CD4-positive, CD25-positive, alpha-beta regulatory T cell (primary cell): ENCODE measurements around the gene CSNK2B. TPM values are rescaled to one million over a fixed set of nuclear protein-coding genes. Genes with fewer than 3 reads are reported as not detected.

Experiments used
- ATAC-seq, 2 donors: fragments of 150-1000 bp; cut with Tn5 transposase; one replicate each; pipeline ENCODE4 v1.10.0; 2021; ENCODE audit warnings: low read depth in 2 of 2, moderate number of reproducible peaks in 2 of 2, moderate library complexity in 1 of 2
- DNase-seq, 3 donors: peaks; one replicate each; pipeline versions ENCODE4 v3.0.0 to v3.0.0-alpha.2; 2012 to 2022; ENCODE audit warnings: mixed read lengths in 1 of 3
- H3K27ac ChIP-seq: one replicate; pipeline ENCODE4 v1.7.0; 2013; ENCODE audit warnings: mild to moderate bottlenecking, low read length; ENCODE audit not compliant: insufficient read depth, poor library complexity, severe bottlenecking
- H3K27me3 ChIP-seq: one replicate; pipeline ENCODE4 v1.7.0; 2013; ENCODE audit warnings: low read length; ENCODE audit not compliant: control insufficient read depth, insufficient read depth
- H3K36me3 ChIP-seq: one replicate; pipeline ENCODE4 v1.7.0; 2013; ENCODE audit warnings: mild to moderate bottlenecking, low read length, moderate library complexity; ENCODE audit not compliant: control insufficient read depth, insufficient read depth
- H3K4me1 ChIP-seq: 2 replicates; pipeline ENCODE4 v1.7.0; 2013; ENCODE audit warnings: mild to moderate bottlenecking, low read length; ENCODE audit not compliant: insufficient read depth, control insufficient read depth, poor library complexity, severe bottlenecking
- H3K4me3 ChIP-seq: one replicate; pipeline ENCODE4 v1.7.0; 2013; ENCODE audit warnings: low read depth, mild to moderate bottlenecking, low read length, moderate library complexity
- H3K9me3 ChIP-seq, 2 experiments: 1 replicate in 1 of 2; 2 replicates in 1 of 2; pipeline ENCODE4 v1.7.0; 2013; ENCODE audit warnings: low read length in 2 of 2, mild to moderate bottlenecking in 1 of 2, moderate library complexity in 1 of 2; ENCODE audit not compliant: control insufficient read depth in 2 of 2
- H3K27ac Mint-ChIP-seq, 3 donors: one replicate each; pipeline ENCODE4 v1.8.0; 2020 to 2022; ENCODE audit warnings: mild to moderate bottlenecking in 3 of 3, mixed read lengths in 3 of 3, moderate library complexity in 2 of 3
- H3K27me3 Mint-ChIP-seq: one replicate; pipeline ENCODE4 v1.8.0; 2022; ENCODE audit warnings: mild to moderate bottlenecking, mixed read lengths
- H3K36me3 Mint-ChIP-seq: one replicate; pipeline ENCODE4 v1.8.0; 2020; ENCODE audit warnings: mixed read lengths
- H3K4me1 Mint-ChIP-seq, 4 donors: one replicate each; pipeline ENCODE4 v1.8.0; 2020 to 2022; ENCODE audit warnings: mixed read lengths in 4 of 4, mild to moderate bottlenecking in 1 of 4
- H3K4me3 Mint-ChIP-seq, 4 donors: one replicate each; pipeline ENCODE4 v1.8.0; 2020 to 2022; ENCODE audit warnings: mild to moderate bottlenecking in 4 of 4, mixed read lengths in 4 of 4, moderate library complexity in 3 of 4
- H3K9me3 Mint-ChIP-seq, 7 donors: one replicate each; pipeline ENCODE4 v1.8.0; 2020 to 2022; ENCODE audit warnings: mixed read lengths in 7 of 7, mild to moderate bottlenecking in 3 of 7, moderate library complexity in 2 of 7
- polyA plus RNA-seq, 4 donors: library from polyadenylated mRNA; unstranded; fragments of 300-500 nt; fragmentation: Illumina TruSeq; gene quantifications; one replicate each; pipeline ENCODE4 v1.2.3, GENCODE V29; 2021
- total RNA-seq: library from RNA; stranded (reverse); gene quantifications from one replicate; pipeline ENCODE4 v1.2.3, GENCODE V29; 2022

CSNK2B gene
- total and polyA plus RNA-seq, 5 donors from 2014 or later: 141 to 285 (median 240) TPM

DNA sequence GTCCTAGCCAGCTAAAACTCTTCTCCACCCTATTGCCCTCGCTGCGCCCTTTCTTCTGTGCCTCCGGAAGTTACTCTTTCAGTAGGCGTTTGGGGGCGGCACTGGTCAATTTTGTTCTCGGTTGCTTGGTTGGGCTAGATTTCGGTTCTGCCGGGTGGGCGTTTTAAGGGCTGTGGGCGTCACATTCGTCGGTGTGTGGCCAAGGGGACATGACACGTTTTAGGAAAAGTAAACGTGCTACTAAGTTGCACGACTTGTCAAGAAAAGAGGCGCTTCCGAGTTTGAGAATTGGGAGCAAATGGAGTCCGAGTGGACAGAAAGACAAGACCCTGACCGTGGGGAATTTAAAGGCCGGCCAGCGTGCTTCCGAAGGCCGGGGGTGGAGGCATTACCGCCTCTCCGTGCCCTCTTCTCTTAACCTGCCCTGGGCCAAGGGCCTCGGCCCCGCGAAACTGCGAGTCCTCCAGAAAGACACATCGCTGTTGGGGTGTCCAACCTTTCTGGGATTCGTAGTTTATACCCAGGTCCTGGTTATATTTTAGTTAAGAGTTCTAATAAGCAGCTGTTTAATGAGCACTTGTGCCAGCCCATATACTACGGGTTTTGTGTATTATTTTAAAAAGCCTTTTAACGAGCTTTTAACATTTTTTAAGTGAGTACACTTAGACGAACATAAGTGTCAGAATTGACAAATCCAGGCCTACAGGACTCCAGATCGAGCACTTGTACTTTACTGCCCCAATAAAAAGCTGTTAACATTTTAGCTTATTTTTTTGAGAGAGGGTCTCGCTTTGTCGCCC is 12.8 kb upstream of the CSNK2B start:
- Histone ChIP-seq H3K9me3 (no peaks in the 10 kb centered on the region), H3K4me1 (peaks cover 33% of the 10 kb centered on the region), H3K27me3 (no peaks in the 10 kb centered on the region), H3K36me3 (peaks cover 28% of the 10 kb centered on the region), H3K27ac (peak overlapping the region; percentile 99), H3K4me3 (peak overlapping the region; percentile 92)
- ATAC-seq (peak; percentile 68 to 70), DNase-seq (peak in 1 of 3 donors; percentile 83)
- Mint-ChIP-seq H3K4me1 (peaks cover 4 to 70% (median 40%) of the 10 kb centered on the region in 4 donors), H3K36me3 (peaks cover 23% of the 10 kb centered on the region), H3K27ac (peak overlapping the region; percentile 99 to 100 (median 100)), H3K4me3 (peak overlapping the region; percentile 92 to 98 (median 98)), H3K9me3 (peaks cover 0 to 9% (median 0%) of the 10 kb centered on the region in 7 donors), H3K27me3 (peaks cover 8% of the 10 kb centered on the region)

DNA sequence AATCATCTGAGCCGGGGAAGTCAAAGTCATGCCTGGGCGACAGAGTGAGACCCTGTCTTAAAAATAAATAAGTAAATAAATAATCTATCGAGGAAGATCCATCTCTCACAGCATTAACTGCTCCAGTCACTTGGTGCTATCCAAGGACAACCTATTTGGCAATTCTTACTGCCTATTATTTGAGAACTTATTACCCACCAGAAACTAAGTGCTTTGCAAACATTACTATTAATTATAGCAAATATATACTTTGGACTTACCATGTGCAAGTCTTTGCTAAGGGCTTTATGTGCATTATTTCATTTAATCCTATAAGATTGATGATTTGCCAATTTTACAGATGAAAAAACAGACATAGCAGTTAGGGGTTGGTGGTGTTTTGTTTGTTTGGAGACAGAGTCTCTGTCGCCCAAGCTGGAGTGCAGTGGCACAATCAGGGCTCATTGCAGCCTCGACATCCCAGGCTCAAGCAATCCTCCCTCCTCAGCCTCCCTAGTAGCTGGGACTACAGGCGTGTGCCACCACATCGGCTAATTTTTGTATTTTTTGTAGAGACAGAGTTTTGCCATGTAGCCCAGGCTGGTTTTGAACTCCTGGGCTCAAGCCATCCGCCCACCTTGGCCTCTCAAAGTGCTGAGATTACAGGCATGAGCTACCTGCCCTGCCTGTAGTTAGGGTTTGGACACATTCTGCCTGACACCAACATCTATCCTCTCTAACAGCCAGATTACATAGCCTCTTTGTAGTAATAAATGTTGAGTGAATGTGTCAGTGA is 11.1 kb upstream of the CSNK2B start:
- DNase-seq (no peak), ATAC-seq (no peak)
- no peak overlapping the region for H3K27ac Mint-ChIP-seq
- H3K27me3 ChIP-seq: no peaks in the 10 kb centered on the region
- H3K4me3 ChIP-seq: no peak overlapping the region
- H3K9me3 ChIP-seq: no peaks in the 10 kb centered on the region
- no peak overlapping the region for H3K27ac ChIP-seq
- peaks cover 15% of the 10 kb centered on the region for H3K36me3 Mint-ChIP-seq
- H3K9me3 Mint-ChIP-seq: peaks cover 0 to 7% (median 0%) of the 10 kb centered on the region in 7 donors
- H3K4me1 Mint-ChIP-seq: peaks cover 4 to 78% (median 45%) of the 10 kb centered on the region in 4 donors
- H3K4me1 ChIP-seq: peaks cover 50% of the 10 kb centered on the region
- H3K27me3 Mint-ChIP-seq: peaks cover 8% of the 10 kb centered on the region
- peaks cover 17% of the 10 kb centered on the region for H3K36me3 ChIP-seq
- peak overlapping the region in 3 of 4 donors; percentile 56 to 99 (median 59) for H3K4me3 Mint-ChIP-seq

DNA sequence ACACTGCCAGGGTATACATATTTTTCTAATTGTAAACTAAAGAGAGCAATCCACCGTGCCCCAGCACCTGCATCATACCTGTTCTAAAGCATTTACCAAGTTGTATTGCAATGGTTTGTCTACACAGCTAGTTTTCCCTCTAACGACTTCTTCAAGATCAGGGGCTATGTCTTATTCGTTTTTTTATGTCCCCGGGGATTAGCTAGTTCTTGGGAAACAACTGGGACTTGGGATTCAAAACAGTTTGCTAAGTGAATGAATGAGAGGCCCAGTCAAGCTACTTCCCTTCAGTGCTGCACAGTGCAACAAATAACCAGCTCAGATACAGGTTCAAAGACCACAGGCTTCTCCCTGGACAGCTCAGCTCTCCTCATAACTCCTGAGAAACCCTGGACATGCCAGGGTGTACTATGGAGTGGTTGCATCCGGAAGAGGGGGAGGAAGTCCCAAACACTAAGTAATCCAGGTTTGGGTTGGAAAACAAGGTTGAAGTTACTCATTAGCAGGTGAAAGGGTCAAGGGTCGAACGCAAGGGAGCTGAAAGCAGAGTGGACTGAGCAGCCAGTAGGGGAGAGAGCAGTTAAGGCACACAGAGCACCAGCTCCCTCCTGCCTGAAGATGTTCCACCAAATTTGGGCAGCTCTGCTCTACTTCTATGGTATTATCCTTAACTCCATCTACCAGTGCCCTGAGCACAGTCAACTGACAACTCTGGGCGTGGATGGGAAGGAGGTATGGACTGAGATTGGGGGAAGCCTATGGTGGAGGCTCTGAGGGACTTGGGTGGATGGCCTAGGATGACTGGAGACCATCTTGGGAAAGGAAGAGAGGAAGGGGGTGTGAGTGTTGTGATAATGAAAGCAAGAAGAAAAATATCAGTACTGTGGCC is 10.3 kb upstream of the CSNK2B start, which contains the start of gene APOM:
TSS of gene APOM (plus strand) at position 546 of the 889 bp plus-strand sequence. CDS start at position 619, 73 bp downstream.
- H3K36me3 Mint-ChIP-seq: peaks cover 15% of the 10 kb centered on the region
- H3K27me3 Mint-ChIP-seq: peaks cover 8% of the 10 kb centered on the region
- no peaks in the 10 kb centered on the region for H3K9me3 ChIP-seq
- peaks cover 56% of the 10 kb centered on the region for H3K4me1 ChIP-seq
- H3K4me3 Mint-ChIP-seq: peak within 1 kb of the TSS in 3 of 4 donors; percentile 65 to 99 (median 92)
- H3K4me3 ChIP-seq: no peak within 1 kb of the TSS
- H3K9me3 Mint-ChIP-seq: peaks cover 0 to 7% (median 0%) of the 10 kb centered on the region in 7 donors
- H3K4me1 Mint-ChIP-seq: peaks cover 4 to 76% (median 44%) of the 10 kb centered on the region in 4 donors
- H3K27me3 ChIP-seq: no peaks in the 10 kb centered on the region
- DNase-seq: no peak
- ATAC-seq: no peak
- H3K27ac ChIP-seq: no peak within 1 kb of the TSS
- peaks cover 17% of the 10 kb centered on the region for H3K36me3 ChIP-seq
- peak within 1 kb of the TSS; percentile 18 to 36 (median 35) for H3K27ac Mint-ChIP-seq

DNA sequence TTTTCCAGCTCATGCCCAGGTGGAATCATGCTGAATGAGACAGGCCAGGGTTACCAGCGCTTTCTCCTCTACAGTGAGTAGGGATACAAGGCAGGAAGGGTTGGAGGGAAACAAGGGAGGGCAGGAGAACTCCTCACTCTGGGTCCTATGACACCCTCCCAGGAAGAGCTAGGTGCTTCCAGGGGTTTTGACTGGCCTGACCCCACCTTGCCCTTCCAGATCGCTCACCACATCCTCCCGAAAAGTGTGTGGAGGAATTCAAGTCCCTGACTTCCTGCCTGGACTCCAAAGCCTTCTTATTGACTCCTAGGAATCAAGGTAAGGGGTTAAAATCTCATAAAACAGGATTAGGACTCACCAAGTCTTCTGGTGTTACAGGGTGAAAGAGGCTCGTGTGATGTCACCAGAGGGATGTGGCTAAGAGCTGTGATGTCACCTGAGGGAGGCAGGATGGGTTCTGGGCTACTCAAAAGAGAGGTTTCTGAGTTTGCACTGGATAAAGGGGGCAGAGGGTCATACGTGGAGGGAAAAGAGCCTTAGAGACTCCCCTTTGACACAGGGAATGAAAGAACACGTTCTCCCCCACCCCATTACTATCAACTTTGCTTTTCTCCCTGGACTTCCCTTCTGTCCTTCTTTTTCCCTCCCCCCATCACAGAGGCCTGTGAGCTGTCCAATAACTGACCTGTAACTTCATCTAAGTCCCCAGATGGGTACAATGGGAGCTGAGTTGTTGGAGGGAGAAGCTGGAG is 8.3 kb upstream of the CSNK2B start:
- no peaks in the 10 kb centered on the region for H3K27me3 ChIP-seq
- peaks cover 57% of the 10 kb centered on the region for H3K4me1 ChIP-seq
- ATAC-seq (no peak), DNase-seq (peak in 2 of 3 donors; percentile 23 to 58)
- H3K9me3 Mint-ChIP-seq: no peaks in the 10 kb centered on the region
- H3K36me3 Mint-ChIP-seq: peaks cover 15% of the 10 kb centered on the region
- H3K27me3 Mint-ChIP-seq: peaks cover 5% of the 10 kb centered on the region
- H3K9me3 ChIP-seq: no peaks in the 10 kb centered on the region
- peaks cover 22% of the 10 kb centered on the region for H3K36me3 ChIP-seq
- peak overlapping the region; percentile 76 for H3K27ac ChIP-seq
- peak overlapping the region; percentile 61 to 99 (median 93) for H3K4me3 Mint-ChIP-seq
- no peak overlapping the region for H3K4me3 ChIP-seq
- H3K27ac Mint-ChIP-seq: peak overlapping the region; percentile 48 to 93 (median 85)
- H3K4me1 Mint-ChIP-seq: peaks cover 4 to 78% (median 44%) of the 10 kb centered on the region in 4 donors

DNA sequence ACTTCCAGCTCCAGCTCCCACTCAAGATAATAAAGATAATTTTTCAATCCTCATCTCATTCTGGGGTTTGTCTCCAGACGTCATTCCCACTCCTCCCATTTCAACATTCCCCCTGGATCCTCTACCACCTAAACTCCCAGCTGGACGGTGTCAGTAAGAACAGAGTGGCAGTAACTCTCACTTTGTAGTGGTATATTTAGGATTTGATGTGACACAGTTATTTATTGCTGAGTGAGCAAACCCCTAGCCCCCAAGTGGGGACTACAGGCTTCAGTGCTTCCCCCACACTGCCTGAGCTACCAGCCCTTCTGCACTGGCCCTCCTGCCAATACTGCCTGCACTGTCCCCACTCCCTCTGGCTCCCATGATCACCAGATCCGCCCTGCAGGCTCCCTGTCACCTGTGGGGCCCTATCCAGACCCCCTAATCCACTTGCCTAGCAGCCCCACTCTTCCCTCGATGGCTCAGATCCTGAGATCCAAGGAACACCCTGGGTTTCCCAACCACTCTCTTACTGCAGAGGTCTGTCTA is 7.7 kb upstream of the CSNK2B start:
- Mint-ChIP-seq H3K27ac (peak overlapping the region; percentile 90 to 94 (median 93)), H3K4me1 (peaks cover 4 to 78% (median 43%) of the 10 kb centered on the region in 4 donors)

DNA sequence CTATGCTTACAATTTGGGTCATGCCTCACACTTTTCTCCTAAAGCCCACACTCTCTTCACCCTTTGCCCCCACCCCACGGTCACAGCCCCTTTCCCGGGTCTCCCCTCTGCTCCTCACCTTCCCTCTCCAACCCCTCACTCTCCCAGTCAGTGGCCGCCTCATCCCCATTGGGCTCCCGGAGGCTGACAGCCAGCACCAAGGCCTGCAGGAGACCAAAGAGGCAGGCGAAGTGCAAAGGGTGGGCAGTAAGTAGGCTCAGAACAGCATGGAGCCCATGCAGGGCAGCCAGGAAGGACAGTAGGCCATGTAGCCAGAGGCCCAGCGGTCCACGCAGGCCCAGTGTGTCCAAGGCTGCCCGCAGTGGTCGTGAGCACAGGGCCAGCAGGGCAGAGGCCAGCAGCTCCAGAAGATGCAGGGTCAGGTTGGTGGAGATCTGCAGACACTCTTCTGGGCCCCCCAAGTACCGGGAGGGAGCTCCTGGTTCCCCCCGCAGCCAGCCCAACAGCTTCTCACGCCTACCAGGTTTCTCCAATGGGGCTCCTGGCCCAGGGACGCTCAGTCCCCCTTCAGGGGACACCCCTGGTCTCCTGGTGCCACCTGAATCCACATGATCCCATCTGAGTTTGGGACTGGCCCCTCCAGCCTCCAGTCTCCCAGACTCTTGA is 6.8 kb upstream of the CSNK2B start:
- no peak for ATAC-seq
- Histone ChIP-seq H3K4me3 (peak overlapping the region; percentile 90), H3K4me1 (peaks cover 64% of the 10 kb centered on the region), H3K27me3 (no peaks in the 10 kb centered on the region), H3K9me3 (no peaks in the 10 kb centered on the region), H3K27ac (peak overlapping the region; percentile 76), H3K36me3 (peaks cover 22% of the 10 kb centered on the region)
- H3K4me3 Mint-ChIP-seq: peak overlapping the region; percentile 92 to 99 (median 96)
- peaks cover 18% of the 10 kb centered on the region for H3K36me3 Mint-ChIP-seq
- H3K27ac Mint-ChIP-seq: peak overlapping the region; percentile 88 to 94 (median 93)
- H3K4me1 Mint-ChIP-seq: peaks cover 4 to 83% (median 51%) of the 10 kb centered on the region in 4 donors
- no peaks in the 10 kb centered on the region for H3K9me3 Mint-ChIP-seq
- H3K27me3 Mint-ChIP-seq: no peaks in the 10 kb centered on the region
- DNase-seq: no peak

More for the DNA sequence above, 7.7 kb upstream of the CSNK2B start:
- no peaks in the 10 kb centered on the region for H3K9me3 Mint-ChIP-seq
- peaks cover 61% of the 10 kb centered on the region for H3K4me1 ChIP-seq
- H3K4me3 Mint-ChIP-seq: peak overlapping the region; percentile 90 to 99 (median 93)
- peak overlapping the region; percentile 76 for H3K27ac ChIP-seq
- H3K4me3 ChIP-seq: no peak overlapping the region
- DNase-seq (no peak), ATAC-seq (no peak)
- peaks cover 15% of the 10 kb centered on the region for H3K36me3 Mint-ChIP-seq
- H3K9me3 ChIP-seq: no peaks in the 10 kb centered on the region
- no peaks in the 10 kb centered on the region for H3K27me3 Mint-ChIP-seq
- H3K27me3 ChIP-seq: no peaks in the 10 kb centered on the region
- peaks cover 22% of the 10 kb centered on the region for H3K36me3 ChIP-seq
